Neural progenitor cell (in vitro differentiated cells): ENCODE results near the gene SH3BP5L.

Experiments
- EZH2 ChIP-seq: fragments of 200-600 bp; sonication (generic); IDR thresholded peaks from 2 replicates; pipeline ENCODE4 v1.6.1; 2017; ENCODE audit warnings: antibody characterized with exemption, mild to moderate bottlenecking, moderate library complexity
- EZH2phosphoT487 ChIP-seq: fragments of 200-600 bp; sonication (generic); IDR thresholded peaks from 2 replicates; pipeline ENCODE4 v1.6.1; 2017; ENCODE audit warnings: antibody characterized with exemption
- TF ChIP-seq, protein P1 (sequence below): fragments of 200-600 bp; sonication (generic); IDR thresholded peaks from 2 replicates; pipeline ENCODE4 v1.5.1; 2017; ENCODE audit warnings: antibody characterized with exemption, mild to moderate bottlenecking

GRCh38 chr1:248793592-248793991, 32.1 kb downstream of the SH3BP5L start:
- TF ChIP-seq EZH2: no peak
- TF ChIP-seq, protein P1, sequence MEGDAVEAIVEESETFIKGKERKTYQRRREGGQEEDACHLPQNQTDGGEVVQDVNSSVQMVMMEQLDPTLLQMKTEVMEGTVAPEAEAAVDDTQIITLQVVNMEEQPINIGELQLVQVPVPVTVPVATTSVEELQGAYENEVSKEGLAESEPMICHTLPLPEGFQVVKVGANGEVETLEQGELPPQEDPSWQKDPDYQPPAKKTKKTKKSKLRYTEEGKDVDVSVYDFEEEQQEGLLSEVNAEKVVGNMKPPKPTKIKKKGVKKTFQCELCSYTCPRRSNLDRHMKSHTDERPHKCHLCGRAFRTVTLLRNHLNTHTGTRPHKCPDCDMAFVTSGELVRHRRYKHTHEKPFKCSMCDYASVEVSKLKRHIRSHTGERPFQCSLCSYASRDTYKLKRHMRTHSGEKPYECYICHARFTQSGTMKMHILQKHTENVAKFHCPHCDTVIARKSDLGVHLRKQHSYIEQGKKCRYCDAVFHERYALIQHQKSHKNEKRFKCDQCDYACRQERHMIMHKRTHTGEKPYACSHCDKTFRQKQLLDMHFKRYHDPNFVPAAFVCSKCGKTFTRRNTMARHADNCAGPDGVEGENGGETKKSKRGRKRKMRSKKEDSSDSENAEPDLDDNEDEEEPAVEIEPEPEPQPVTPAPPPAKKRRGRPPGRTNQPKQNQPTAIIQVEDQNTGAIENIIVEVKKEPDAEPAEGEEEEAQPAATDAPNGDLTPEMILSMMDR: no peak
- TF ChIP-seq EZH2phosphoT487: no peak
